Esophagus squamous epithelium (tissue), 4 donors: ENCODE results near the gene AK9.

Experiments used
- CTCF ChIP-seq, 6 experiments: fragments of 450-650 bp in 4 of 6; fragments of 200-600 bp in 2 of 6; sonication (generic) in 2 of 6; IDR thresholded peaks; one replicate each; pipeline ENCODE4 v1.5.1; 2016 to 2019; ENCODE audit warnings: antibody characterized with exemption in 6 of 6, mild to moderate bottlenecking in 4 of 6, moderate library complexity in 4 of 6
- POLR2A ChIP-seq, 4 donors: fragments of 450-650 bp; IDR thresholded peaks; one replicate each; pipeline ENCODE4 v1.6.1; 2017; ENCODE audit warnings: antibody characterized with exemption in 4 of 4, mild to moderate bottlenecking in 4 of 4, moderate library complexity in 3 of 4

- TF ChIP-seq CTCF (IDR thresholded peaks at IDR 0.05) (no peak), POLR2A (IDR thresholded peaks at IDR 0.05) (no peak)
Measured at GRCh38 chr6:109506314-109506713, 184.7 kb downstream of the AK9 start.
